GM21786 (cell line): Measurements from ENCODE around the gene RCOR1.

ENCODE experiments used
- ATAC-seq: cut with Tn5 transposase; IDR thresholded peaks from one replicate; pipeline ENCODE4 v1.9.1; 2021; ENCODE audit not compliant: unreplicated experiment

Gene RCOR1

GRCh38 chr14:102708494-102708893 is 116.0 kb downstream of the RCOR1 start:
- ATAC-seq, result no peak

- ATAC-seq, result no peak
Observed at GRCh38 chr14:102711207-102711606, 118.8 kb downstream of the RCOR1 start.

GRCh38 chr14:102711946-102712345 is 119.5 kb downstream of the RCOR1 start:
- no peak for ATAC-seq

- ATAC-seq, result no peak
Observed at GRCh38 chr14:102717276-102717675, 124.8 kb downstream of the RCOR1 start.

- ATAC-seq, result no peak
Observed at GRCh38 chr14:102722646-102723045, 130.2 kb downstream of the RCOR1 start.

GRCh38 chr14:102723650-102724049 is 131.2 kb downstream of the RCOR1 start:
- ATAC-seq, result no peak

- no peak for ATAC-seq
Observed at GRCh38 chr14:102726191-102726949, 133.9 kb downstream of the RCOR1 start.

GRCh38 chr14:102727336-102728095 is 135.1 kb downstream of the RCOR1 start:
- no peak for ATAC-seq

- ATAC-seq, result no peak
Observed at GRCh38 chr14:102728501-102728900, 136.1 kb downstream of the RCOR1 start.

GRCh38 chr14:102729268-102729667 is 136.8 kb downstream of the RCOR1 start:
- no peak for ATAC-seq

GRCh38 chr14:102729825-102730224 is 137.4 kb downstream of the RCOR1 start:
- no peak for ATAC-seq

GRCh38 chr14:102731101-102731870 is 138.8 kb downstream of the RCOR1 start:
- ATAC-seq, result no peak

- ATAC-seq, result no peak
Observed at GRCh38 chr14:102731871-102732800, 139.7 kb downstream of the RCOR1 start.

- no peak for ATAC-seq
Observed at GRCh38 chr14:102732924-102733323, 140.5 kb downstream of the RCOR1 start.

GRCh38 chr14:102733326-102733725 is 140.9 kb downstream of the RCOR1 start:
- ATAC-seq, result no peak

- no peak for ATAC-seq
Observed at GRCh38 chr14:102734436-102734835, 142.0 kb downstream of the RCOR1 start.

GRCh38 chr14:102736956-102737355 is 144.5 kb downstream of the RCOR1 start:
- ATAC-seq, result no peak

GRCh38 chr14:102737402-102738372 is 145.2 kb downstream of the RCOR1 start:
- ATAC-seq, result no peak
